ENCODE measurements around the gene ZNF276. TPM values are rescaled to one million over a fixed set of nuclear protein-coding genes. Genes with fewer than 3 reads are reported as not detected.

The ZNF276 gene
- total RNA-seq, 1 donor = 12.3 TPM

GRCh38 chr16:89700649-89701424 is 20.5 kb upstream of the ZNF276 start:
- H3K4me3 ChIP-seq (ENCODE audit: insufficient read depth, low read length) = peak overlapping the region; percentile 80
- H3K9me3 ChIP-seq (ENCODE audit: low read depth, low read length) = no peaks in the 10 kb centered on the region
- H3K36me3 ChIP-seq (ENCODE audit: insufficient read depth, low read length) = no peaks in the 10 kb centered on the region
- H3K27ac ChIP-seq (ENCODE audit: low read depth, low read length) = peak overlapping the region; percentile 82
- peaks cover 18% of the 10 kb centered on the region for H4K20me1 ChIP-seq (ENCODE audit: insufficient read depth, low read length)
- H3K79me2 ChIP-seq (ENCODE audit: insufficient read depth, low read length) = peaks cover 3% of the 10 kb centered on the region
- H3K4me1 ChIP-seq (ENCODE audit: insufficient read depth, low read length) = peaks cover 11% of the 10 kb centered on the region
- H3K4me2 ChIP-seq (ENCODE audit: insufficient read depth, low read length) = peak overlapping the region; percentile 93
- peaks cover 4% of the 10 kb centered on the region for H3K27me3 ChIP-seq (ENCODE audit: insufficient read depth, low read length)
- no peak for TF ChIP-seq CTCF (IDR thresholded peaks at IDR 0.05; ENCODE audit: extremely low read depth, low read depth, low read length)
- peak; percentile 93 for DNase-seq (ENCODE audit: insufficient read length, low spot score, missing footprints)
- no peak overlapping the region for H2AFZ ChIP-seq (ENCODE audit: low read length)

GRCh38 chr16:89701425-89702406 is 19.6 kb upstream of the ZNF276 start, which contains the start of gene SPATA2L:
SPATA2L (minus strand) TSS chr16:89701705; CDS start chr16:89701232, 473 bp downstream.
- peaks cover 18% of the 10 kb centered on the region for H4K20me1 ChIP-seq (ENCODE audit: insufficient read depth, low read length)
- peak within 1 kb of the TSS; percentile 82 for H3K27ac ChIP-seq (ENCODE audit: low read depth, low read length)
- peak; percentile 99 for DNase-seq (ENCODE audit: insufficient read length, low spot score, missing footprints)
- H3K9me3 ChIP-seq (ENCODE audit: low read depth, low read length) = no peaks in the 10 kb centered on the region
- peaks cover 3% of the 10 kb centered on the region for H3K79me2 ChIP-seq (ENCODE audit: insufficient read depth, low read length)
- H3K4me3 ChIP-seq (ENCODE audit: insufficient read depth, low read length) = peak within 1 kb of the TSS; percentile 80
- no peak for TF ChIP-seq CTCF (IDR thresholded peaks at IDR 0.05; ENCODE audit: extremely low read depth, low read depth, low read length)
- peak within 1 kb of the TSS; percentile 93 for H3K4me2 ChIP-seq (ENCODE audit: insufficient read depth, low read length)
- H3K27me3 ChIP-seq (ENCODE audit: insufficient read depth, low read length) = peaks cover 4% of the 10 kb centered on the region
- H2AFZ ChIP-seq (ENCODE audit: low read length) = peak within 1 kb of the TSS; percentile 62
- peaks cover 15% of the 10 kb centered on the region for H3K4me1 ChIP-seq (ENCODE audit: insufficient read depth, low read length)
- no peaks in the 10 kb centered on the region for H3K36me3 ChIP-seq (ENCODE audit: insufficient read depth, low read length)

- H2AFZ ChIP-seq (ENCODE audit: low read length) = no peak overlapping the region
- H3K4me1 ChIP-seq (ENCODE audit: insufficient read depth, low read length) = peaks cover 15% of the 10 kb centered on the region
- H3K27me3 ChIP-seq (ENCODE audit: insufficient read depth, low read length) = peaks cover 4% of the 10 kb centered on the region
- H3K9me3 ChIP-seq (ENCODE audit: low read depth, low read length) = no peaks in the 10 kb centered on the region
- peaks cover 3% of the 10 kb centered on the region for H3K79me2 ChIP-seq (ENCODE audit: insufficient read depth, low read length)
- peaks cover 16% of the 10 kb centered on the region for H4K20me1 ChIP-seq (ENCODE audit: insufficient read depth, low read length)
- H3K4me3 ChIP-seq (ENCODE audit: insufficient read depth, low read length) = no peak overlapping the region
- peak; percentile 61 for DNase-seq (ENCODE audit: insufficient read length, low spot score, missing footprints)
- no peak overlapping the region for H3K27ac ChIP-seq (ENCODE audit: low read depth, low read length)
- TF ChIP-seq CTCF (IDR thresholded peaks at IDR 0.05; ENCODE audit: extremely low read depth, low read depth, low read length) = no peak
- H3K4me2 ChIP-seq (ENCODE audit: insufficient read depth, low read length) = no peak overlapping the region
- no peaks in the 10 kb centered on the region for H3K36me3 ChIP-seq (ENCODE audit: insufficient read depth, low read length)
Observed at GRCh38 chr16:89704281-89704680, 17.1 kb upstream of the ZNF276 start.
